ENCODE results near the gene OSBPL7. TPM values are rescaled to one million over a fixed set of nuclear protein-coding genes. Genes with fewer than 3 reads are reported as not detected.

OSBPL7 gene
- total RNA-seq, 1 experiment from 2014 or later, result 13.0 TPM

DNA sequence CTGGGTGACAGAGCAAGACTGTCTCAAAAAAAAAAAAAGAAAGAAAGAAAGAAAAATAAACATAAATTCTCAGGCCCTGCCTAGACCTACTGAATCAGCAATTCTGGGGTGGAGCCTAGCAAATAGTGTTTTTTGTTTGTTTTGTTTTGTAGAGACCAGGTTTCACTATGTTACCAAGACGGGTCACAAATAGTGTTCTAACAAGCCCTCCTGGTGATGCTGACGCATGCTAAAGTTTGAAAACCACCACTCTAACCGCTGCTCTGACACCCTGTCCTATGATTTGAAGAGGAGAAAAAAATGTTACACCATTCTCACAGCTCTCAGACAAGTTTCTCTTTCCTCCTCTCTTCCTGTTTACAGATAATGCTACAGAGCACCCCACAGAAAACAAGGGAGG, 8.3 kb upstream of the OSBPL7 start:
- Histone ChIP-seq H4K5ac (ENCODE audit: insufficient read length, low read depth, low read length) (no peak overlapping the region), H3K23ac (ENCODE audit: insufficient read length, low read depth, low read length) (no peak overlapping the region), H3T11ph (ENCODE audit: low read length) (no peak overlapping the region), H3K79me1 (ENCODE audit: insufficient read depth, low read depth, low read length, poor library complexity, severe bottlenecking) (peaks cover 3% of the 10 kb centered on the region), H3K27ac (ENCODE audit: insufficient read length, low read depth, low read length) (no peak overlapping the region), H2AFZ (ENCODE audit: low read length) (no peak overlapping the region), H2AK5ac (ENCODE audit: insufficient read length, low read length) (no peak overlapping the region), H3K4ac (ENCODE audit: low read depth, low read length) (no peak overlapping the region), H3K23me2 (ENCODE audit: insufficient read length, low read depth, low read length, poor library complexity, severe bottlenecking) (peaks cover 10% of the 10 kb centered on the region), H3K27me3 (ENCODE audit: insufficient read depth, low read length) (no peaks in the 10 kb centered on the region), H3K4me2 (ENCODE audit: insufficient read depth, insufficient read length, low read length) (no peak overlapping the region), H2BK15ac (ENCODE audit: low read depth, low read length) (no peak overlapping the region), H2BK20ac (ENCODE audit: low read depth, low read length, poor library complexity, severe bottlenecking) (no peak overlapping the region), H3K56ac (ENCODE audit: insufficient read length, low read depth, low read length) (no peak overlapping the region), H4K91ac (ENCODE audit: insufficient read length, low read depth, low read length) (no peak overlapping the region), H3K14ac (ENCODE audit: insufficient read depth, low read length) (no peak overlapping the region), H3K4me1 (ENCODE audit: insufficient read depth, low read length) (no peaks in the 10 kb centered on the region), H3K9ac (ENCODE audit: extremely low read depth, insufficient read length, low read length) (no peak overlapping the region), H4K20me1 (ENCODE audit: control insufficient read depth, insufficient read depth, insufficient read length) (no peaks in the 10 kb centered on the region), H3K18ac (ENCODE audit: insufficient read length, low read depth, low read length) (no peak overlapping the region), H3K9me3 (ENCODE audit: control insufficient read depth, low read depth, low read length) (no peaks in the 10 kb centered on the region), H3K79me2 (ENCODE audit: insufficient read depth, low read length) (no peaks in the 10 kb centered on the region), H2BK120ac (ENCODE audit: low read depth, low read length, poor library complexity, severe bottlenecking) (no peak overlapping the region), H2BK12ac (ENCODE audit: insufficient read length, low read depth, low read length) (no peak overlapping the region), H2BK5ac (ENCODE audit: insufficient read length, low read length) (no peak overlapping the region), H4K8ac (replicated peaks; ENCODE audit: insufficient read length, low read depth, low read length) (no peak overlapping the region)
- TF ChIP-seq, protein P1, sequence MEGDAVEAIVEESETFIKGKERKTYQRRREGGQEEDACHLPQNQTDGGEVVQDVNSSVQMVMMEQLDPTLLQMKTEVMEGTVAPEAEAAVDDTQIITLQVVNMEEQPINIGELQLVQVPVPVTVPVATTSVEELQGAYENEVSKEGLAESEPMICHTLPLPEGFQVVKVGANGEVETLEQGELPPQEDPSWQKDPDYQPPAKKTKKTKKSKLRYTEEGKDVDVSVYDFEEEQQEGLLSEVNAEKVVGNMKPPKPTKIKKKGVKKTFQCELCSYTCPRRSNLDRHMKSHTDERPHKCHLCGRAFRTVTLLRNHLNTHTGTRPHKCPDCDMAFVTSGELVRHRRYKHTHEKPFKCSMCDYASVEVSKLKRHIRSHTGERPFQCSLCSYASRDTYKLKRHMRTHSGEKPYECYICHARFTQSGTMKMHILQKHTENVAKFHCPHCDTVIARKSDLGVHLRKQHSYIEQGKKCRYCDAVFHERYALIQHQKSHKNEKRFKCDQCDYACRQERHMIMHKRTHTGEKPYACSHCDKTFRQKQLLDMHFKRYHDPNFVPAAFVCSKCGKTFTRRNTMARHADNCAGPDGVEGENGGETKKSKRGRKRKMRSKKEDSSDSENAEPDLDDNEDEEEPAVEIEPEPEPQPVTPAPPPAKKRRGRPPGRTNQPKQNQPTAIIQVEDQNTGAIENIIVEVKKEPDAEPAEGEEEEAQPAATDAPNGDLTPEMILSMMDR (conservative IDR thresholded peaks at IDR 0.05), result no peak
- Mint-ChIP-seq H3K4me3 (peak overlapping the region; percentile 86 to 95), H3K27ac (peak overlapping the region in 1 of 3 experiments; percentile 19; a peak in 1 of 7 replicates), H3K36me3 (ENCODE audit: insufficient read depth in 1 of 3, low read depth in 3 of 3) (peaks cover 23 to 35% (median 32%) of the 10 kb centered on the region in 3 experiments), H3K4me1 (peaks cover 8 to 14% of the 10 kb centered on the region in 2 experiments), H3K9me3 (no peaks in the 10 kb centered on the region; a peak in 1 of 5 replicates), H3K27me3 (ENCODE audit: low read depth) (peaks cover 2% of the 10 kb centered on the region; the same call in 1 of the 2 replicates)
- WGBS (ENCODE audit: extremely low coverage, insufficient read length, low lambda C conversion rate), result no CpG with 5 or more reads among the region's 3 CpGs
- no peak for DNase-seq

Measured in H9 (cell line).